Neuronal stem cell (in vitro differentiated cells): ENCODE data around the gene LYRM9.

ENCODE experiments used
- DNase-seq: peaks from one replicate; pipeline ENCODE4 v3.0.0-alpha.2; 2013; ENCODE audit warnings: low spot score
- H2AFZ ChIP-seq: one replicate; pipeline ENCODE4 v1.6.1; 2013; ENCODE audit warnings: mild to moderate bottlenecking, low read length, inconsistent platforms
- H2AK5ac ChIP-seq: 2 replicates; pipeline ENCODE4 v1.6.1; 2013; ENCODE audit warnings: low read depth, mild to moderate bottlenecking, inconsistent platforms, low read length, moderate library complexity, mixed read lengths
- H2BK120ac ChIP-seq: 2 replicates; pipeline ENCODE4 v1.6.1; 2013; ENCODE audit warnings: low read depth, mild to moderate bottlenecking, inconsistent platforms, low read length, moderate library complexity, mixed read lengths
- H2BK12ac ChIP-seq: one replicate; pipeline ENCODE4 v1.6.1; 2013; ENCODE audit warnings: low read length, inconsistent platforms
- H2BK15ac ChIP-seq: 2 replicates; pipeline ENCODE4 v1.6.1; 2013; ENCODE audit warnings: mild to moderate bottlenecking, low read length, inconsistent platforms, mixed read lengths
- H2BK5ac ChIP-seq: one replicate; pipeline ENCODE4 v1.6.1; 2013; ENCODE audit warnings: inconsistent platforms, mild to moderate bottlenecking, low read length, moderate library complexity
- H3K14ac ChIP-seq: one replicate; pipeline ENCODE4 v1.6.1; 2013; ENCODE audit warnings: low read length, inconsistent platforms
- H3K18ac ChIP-seq: 2 replicates; pipeline ENCODE4 v1.6.1; 2013; ENCODE audit warnings: low read length, inconsistent platforms
- H3K23ac ChIP-seq: 2 replicates; pipeline ENCODE4 v1.6.1; 2013; ENCODE audit warnings: low read depth, mild to moderate bottlenecking, mixed read lengths, low read length, inconsistent platforms; ENCODE audit not compliant: poor library complexity
- H3K27ac ChIP-seq: replicated peaks from 3 replicates; pipeline ENCODE4 v1.5.1; 2013; ENCODE audit warnings: low read length, inconsistent platforms
- H3K27me3 ChIP-seq, 3 experiments: 2 replicates each; pipeline ENCODE4 v1.6.1; 2013; ENCODE audit warnings: low read length in 3 of 3, mild to moderate bottlenecking in 2 of 3, inconsistent platforms in 1 of 3, low read depth in 1 of 3, mixed read lengths in 1 of 3, moderate library complexity in 1 of 3; ENCODE audit not compliant: control insufficient read depth in 3 of 3, insufficient read depth in 3 of 3
- H3K36me3 ChIP-seq, 2 donors: replicated peaks in 1 of 2; 2 replicates each; pipeline ENCODE4 v1.6.1; 2013; ENCODE audit warnings: low read length in 2 of 2; ENCODE audit not compliant: control insufficient read depth in 2 of 2, insufficient read depth in 2 of 2
- H3K4ac ChIP-seq: 2 replicates; pipeline ENCODE4 v1.6.1; 2013; ENCODE audit warnings: inconsistent platforms, mild to moderate bottlenecking, low read length, moderate library complexity
- H3K4me1 ChIP-seq, 2 donors: 1 replicate in 1 of 2; 2 replicates in 1 of 2; pipeline ENCODE4 v1.6.1; 2013; ENCODE audit warnings: low read length in 2 of 2, low read depth in 1 of 2; ENCODE audit not compliant: control insufficient read depth in 2 of 2, insufficient read depth in 1 of 2
- H3K4me2 ChIP-seq: one replicate; pipeline ENCODE4 v1.6.1; 2013; ENCODE audit warnings: mild to moderate bottlenecking, low read length, inconsistent platforms; ENCODE audit not compliant: insufficient read depth, poor library complexity, severe bottlenecking
- H3K4me3 ChIP-seq, 2 donors: 2 replicates each; pipeline ENCODE4 v1.5.1; 2013; ENCODE audit warnings: low read length in 2 of 2, mild to moderate bottlenecking in 2 of 2, inconsistent platforms in 1 of 2, moderate library complexity in 1 of 2
- H3K79me1 ChIP-seq: one replicate; pipeline ENCODE4 v1.6.1; 2013; ENCODE audit warnings: low read depth, mild to moderate bottlenecking, inconsistent platforms, low read length, moderate library complexity
- H3K9ac ChIP-seq: one replicate; pipeline ENCODE4 v1.6.1; 2013; ENCODE audit warnings: mild to moderate bottlenecking, low read depth, low read length, inconsistent platforms; ENCODE audit not compliant: poor library complexity
- H3K9me3 ChIP-seq, 2 donors: replicated peaks in 1 of 2; 2 replicates each; pipeline versions ENCODE3 to v1.6.1; 2013; ENCODE audit warnings: low read length in 2 of 2, mild to moderate bottlenecking in 2 of 2, inconsistent platforms in 1 of 2, low read depth in 1 of 2, mixed read lengths in 1 of 2, moderate library complexity in 1 of 2; ENCODE audit not compliant: control insufficient read depth in 2 of 2, insufficient read depth in 1 of 2
- H4K8ac ChIP-seq: one replicate; pipeline ENCODE4 v1.6.1; 2013; ENCODE audit warnings: low read depth, mild to moderate bottlenecking, inconsistent platforms, low read length, moderate library complexity
- H4K91ac ChIP-seq: one replicate; pipeline ENCODE4 v1.6.1; 2013; ENCODE audit warnings: low read length, low read depth, mild to moderate bottlenecking, inconsistent platforms; ENCODE audit not compliant: poor library complexity
- WGBS, 2 donors: extraction: QIAGEN DNeasy Blood & Tissue Kit; methylation state at CpG; one replicate each; pipeline ENCODE4 v1.1.7; 2013; ENCODE audit warnings: missing lambda C conversion rate in 2 of 2, mixed read lengths in 1 of 2; ENCODE audit not compliant: insufficient read length in 2 of 2, insufficient replicate concordance in 1 of 2; ENCODE audit errors: extremely low coverage in 2 of 2; 5-methylcytosine and 5-hydroxymethylcytosine counted together

LYRM9 gene

GRCh38 chr17:27938864-27939263 lies 45.7 kb upstream of the LYRM9 start:
- Histone ChIP-seq H3K27ac (no peak overlapping the region), H3K14ac (no peak overlapping the region), H3K9me3 (no peaks in the 10 kb centered on the region), H3K36me3 (no peaks in the 10 kb centered on the region), H3K4me1 (peaks cover 1 to 3% of the 10 kb centered on the region in 2 donors), H3K4ac (no peak overlapping the region), H3K4me2 (no peak overlapping the region), H3K18ac (no peak overlapping the region), H3K4me3 (no peak overlapping the region), H3K23ac (no peak overlapping the region), H2AFZ (no peak overlapping the region), H4K91ac (no peak overlapping the region), H3K27me3 (peaks cover 0 to 6% (median 0%) of the 10 kb centered on the region in 3 experiments), H2BK120ac (no peak overlapping the region), H2AK5ac (no peak overlapping the region), H2BK12ac (no peak overlapping the region), H4K8ac (no peak overlapping the region), H3K79me1 (no peaks in the 10 kb centered on the region), H3K9ac (no peak overlapping the region), H2BK5ac (no peak overlapping the region), H2BK15ac (no peak overlapping the region)
- WGBS, 2 donors: no CpG with 5 or more reads among the region's 4 CpGs
- no peak for DNase-seq

GRCh38 chr17:27938241-27938640 lies 45.1 kb upstream of the LYRM9 start:
- Histone ChIP-seq H3K36me3 (no peaks in the 10 kb centered on the region), H3K9ac (no peak overlapping the region), H3K14ac (no peak overlapping the region), H2BK15ac (no peak overlapping the region), H3K18ac (no peak overlapping the region), H4K91ac (no peak overlapping the region), H2AK5ac (no peak overlapping the region), H3K4me3 (no peak overlapping the region), H3K4me1 (peaks cover 1 to 3% of the 10 kb centered on the region in 2 donors), H3K4ac (no peak overlapping the region), H3K79me1 (no peaks in the 10 kb centered on the region), H3K4me2 (no peak overlapping the region), H2BK5ac (no peak overlapping the region), H3K23ac (no peak overlapping the region), H3K27me3 (peaks cover 0 to 6% (median 0%) of the 10 kb centered on the region in 3 experiments), H2BK120ac (no peak overlapping the region), H4K8ac (no peak overlapping the region), H3K27ac (no peak overlapping the region), H2BK12ac (no peak overlapping the region), H3K9me3 (peaks cover 0 to 2% of the 10 kb centered on the region in 2 donors), H2AFZ (no peak overlapping the region)
- no peak for DNase-seq

GRCh38 chr17:27937025-27937546 lies 43.9 kb upstream of the LYRM9 start:
- Histone ChIP-seq H2BK12ac (no peak overlapping the region), H3K27ac (no peak overlapping the region), H3K27me3 (peaks cover 0 to 6% (median 0%) of the 10 kb centered on the region in 3 experiments), H4K91ac (no peak overlapping the region), H3K18ac (no peak overlapping the region), H4K8ac (no peak overlapping the region), H3K4me1 (peaks cover 1 to 3% of the 10 kb centered on the region in 2 donors), H3K4me2 (no peak overlapping the region), H3K79me1 (no peaks in the 10 kb centered on the region), H2BK5ac (no peak overlapping the region), H3K4ac (no peak overlapping the region), H3K14ac (no peak overlapping the region), H3K36me3 (no peaks in the 10 kb centered on the region), H3K9me3 (peaks cover 0 to 2% of the 10 kb centered on the region in 2 donors), H2AFZ (no peak overlapping the region), H2AK5ac (no peak overlapping the region), H3K4me3 (no peak overlapping the region), H2BK120ac (no peak overlapping the region), H2BK15ac (no peak overlapping the region), H3K9ac (no peak overlapping the region), H3K23ac (no peak overlapping the region)
- no peak for DNase-seq
- WGBS, 2 donors: no CpG with 5 or more reads among the region's 8 CpGs

- no peak for DNase-seq
- H3K4me3 ChIP-seq: no peak overlapping the region
- H3K9ac ChIP-seq: no peak overlapping the region
- H3K79me1 ChIP-seq: peaks cover 3% of the 10 kb centered on the region
- no peak overlapping the region for H2BK120ac ChIP-seq
- H4K8ac ChIP-seq: no peak overlapping the region
- no peak overlapping the region for H3K18ac ChIP-seq
- H3K23ac ChIP-seq: no peak overlapping the region
- H2BK12ac ChIP-seq: no peak overlapping the region
- H3K36me3 ChIP-seq: no peaks in the 10 kb centered on the region
- H2BK5ac ChIP-seq: no peak overlapping the region
- peaks cover 0 to 4% of the 10 kb centered on the region in 2 donors for H3K9me3 ChIP-seq
- H3K4me2 ChIP-seq: no peak overlapping the region
- WGBS, 2 donors: no CpG with 5 or more reads among the region's 6 CpGs
- H3K14ac ChIP-seq: no peak overlapping the region
- no peak overlapping the region for H2BK15ac ChIP-seq
- H3K27me3 ChIP-seq: peaks cover 0 to 7% (median 0%) of the 10 kb centered on the region in 3 experiments
- H2AK5ac ChIP-seq: no peak overlapping the region
- peaks cover 0 to 3% of the 10 kb centered on the region in 2 donors for H3K4me1 ChIP-seq
- H3K4ac ChIP-seq: no peak overlapping the region
- no peak overlapping the region for H2AFZ ChIP-seq
- no peak overlapping the region for H3K27ac ChIP-seq
- no peak overlapping the region for H4K91ac ChIP-seq
These were observed 36.8 kb upstream of the LYRM9 start for GRCh38 chr17:27930000-27930399.
